GM18505 (cell line): ENCODE measurements around the gene CHD3.
"Not testable (repeated sequence)": the region's sequence is repeated elsewhere in the genome, so short reads cannot be mapped to it uniquely, and the experiment has no call there.

Experiments used
- ATAC-seq: cut with Tn5 transposase; IDR thresholded peaks from one replicate; pipeline ENCODE4 v1.9.1; 2021; ENCODE audit not compliant: unreplicated experiment
- POLR2A ChIP-seq: IDR thresholded peaks from 4 replicates; pipeline ENCODE4 v1.6.1; 2011; ENCODE audit warnings: borderline replicate concordance; ENCODE audit not compliant: insufficient read depth, insufficient read length; ENCODE audit errors: extremely low read depth

Gene CHD3

GRCh38 chr17:7932483-7932891 lies 43.9 kb downstream of the CHD3 start:
- TF ChIP-seq POLR2A = no peak
- peak; percentile 12 for ATAC-seq

- no peak for TF ChIP-seq POLR2A
- no peak for ATAC-seq
Measured at GRCh38 chr17:7932949-7933348, 44.4 kb downstream of the CHD3 start.

GRCh38 chr17:7935859-7936258 lies 47.3 kb downstream of the CHD3 start:
- no peak for TF ChIP-seq POLR2A
- no peak for ATAC-seq

GRCh38 chr17:7940034-7940433 lies 51.4 kb downstream of the CHD3 start:
- ATAC-seq = no peak
- no peak for TF ChIP-seq POLR2A

- TF ChIP-seq POLR2A = no peak
Measured at GRCh38 chr17:7940743-7941142, 52.2 kb downstream of the CHD3 start.

GRCh38 chr17:7943291-7943690 lies 54.7 kb downstream of the CHD3 start:
- no peak for ATAC-seq
- TF ChIP-seq POLR2A = no peak

More at GRCh38 chr17:7940743-7941142, 52.2 kb downstream of the CHD3 start:
- ATAC-seq = no peak

GRCh38 chr17:7944326-7944725 lies 55.7 kb downstream of the CHD3 start:
- ATAC-seq = no peak
- no peak for TF ChIP-seq POLR2A

GRCh38 chr17:7945651-7946050 lies 57.1 kb downstream of the CHD3 start:
- no peak for ATAC-seq
- no peak for TF ChIP-seq POLR2A

- no peak for ATAC-seq
- TF ChIP-seq POLR2A = no peak
Measured at GRCh38 chr17:7946441-7946840, 57.9 kb downstream of the CHD3 start.

GRCh38 chr17:7947651-7948050 lies 59.1 kb downstream of the CHD3 start:
- no peak for ATAC-seq
- no peak for TF ChIP-seq POLR2A

GRCh38 chr17:7950578-7950977 lies 62.0 kb downstream of the CHD3 start:
- TF ChIP-seq POLR2A = no peak
- ATAC-seq = no peak

- no peak for ATAC-seq
- TF ChIP-seq POLR2A = peak; percentile 21
Measured at GRCh38 chr17:7951143-7951792, 62.7 kb downstream of the CHD3 start.

- ATAC-seq = not testable (repeated sequence)
Measured at GRCh38 chr17:7953266-7953665, 64.7 kb downstream of the CHD3 start.

- TF ChIP-seq POLR2A = no peak
- ATAC-seq = no peak
Measured at GRCh38 chr17:7955414-7956227, 67.0 kb downstream of the CHD3 start.
